Activated CD8-positive, alpha-beta T cell treated with anti-CD3 and anti-CD28 coated beads for 36 hours (primary cell): Measurements from ENCODE around the gene ECT2L. TPM values are rescaled to one million over a fixed set of nuclear protein-coding genes. Genes with fewer than 3 reads are reported as not detected.
A peak's percentile ranks its signal among the peaks of the same experiment; 100 is the strongest.

Source experiments
- ATAC-seq: fragments of 200-7000 bp; cut with Tn5 transposase; one replicate; pipeline ENCODE4 v1.10.0; 2021; ENCODE audit warnings: mild to moderate bottlenecking, moderate library complexity
- CTCF ChIA-PET: fragments of 350-600 bp; sonication (Branson Sonifier 250); formaldehyde crosslinking; loops from one replicate; lab custom pipeline; 2021; ENCODE audit warnings: antibody characterized with exemption; lab: Charles Lee
- POLR2A ChIA-PET: fragments of 350-600 bp; sonication (Branson Sonifier 250); formaldehyde crosslinking; loops from one replicate; lab custom pipeline; 2021; ENCODE audit warnings: antibody characterized with exemption; lab: Charles Lee
- DNase-seq: peaks from one replicate; pipeline ENCODE4 v3.0.0-alpha.2; 2020
- H3K27ac Mint-ChIP-seq: one replicate; pipeline ENCODE4 v1.8.0; 2021; ENCODE audit warnings: mild to moderate bottlenecking, mixed read lengths
- H3K27me3 Mint-ChIP-seq: one replicate; pipeline ENCODE4 v1.8.0; 2021; ENCODE audit warnings: mixed read lengths
- H3K36me3 Mint-ChIP-seq: one replicate; pipeline ENCODE4 v1.8.0; 2021; ENCODE audit warnings: low read depth, mixed read lengths
- H3K4me1 Mint-ChIP-seq: one replicate; pipeline ENCODE4 v1.8.0; 2021; ENCODE audit warnings: low read depth, mixed read lengths
- H3K4me3 Mint-ChIP-seq: one replicate; pipeline ENCODE4 v1.8.0; 2021; ENCODE audit warnings: mild to moderate bottlenecking, moderate library complexity, mixed read lengths
- H3K9me3 Mint-ChIP-seq: one replicate; pipeline ENCODE4 v1.8.0; 2021; ENCODE audit warnings: mixed read lengths
- CTCF ChIP-seq: fragments of 200-600 bp; IDR thresholded peaks from one replicate; pipeline ENCODE4 v1.8.0; 2022; ENCODE audit warnings: antibody characterized with exemption, mild to moderate bottlenecking
- intact Hi-C: fragments of 100-400 bp; cut with micrococcal nuclease; formaldehyde crosslinking; loops from one replicate; pipeline ENCODE4 v1.10.0; 2022
- total RNA-seq, 2 experiments: library from RNA; stranded (reverse); gene quantifications; one replicate each; pipeline ENCODE4 v1.2.3, GENCODE V29; 2021

The ECT2L gene, protein sequence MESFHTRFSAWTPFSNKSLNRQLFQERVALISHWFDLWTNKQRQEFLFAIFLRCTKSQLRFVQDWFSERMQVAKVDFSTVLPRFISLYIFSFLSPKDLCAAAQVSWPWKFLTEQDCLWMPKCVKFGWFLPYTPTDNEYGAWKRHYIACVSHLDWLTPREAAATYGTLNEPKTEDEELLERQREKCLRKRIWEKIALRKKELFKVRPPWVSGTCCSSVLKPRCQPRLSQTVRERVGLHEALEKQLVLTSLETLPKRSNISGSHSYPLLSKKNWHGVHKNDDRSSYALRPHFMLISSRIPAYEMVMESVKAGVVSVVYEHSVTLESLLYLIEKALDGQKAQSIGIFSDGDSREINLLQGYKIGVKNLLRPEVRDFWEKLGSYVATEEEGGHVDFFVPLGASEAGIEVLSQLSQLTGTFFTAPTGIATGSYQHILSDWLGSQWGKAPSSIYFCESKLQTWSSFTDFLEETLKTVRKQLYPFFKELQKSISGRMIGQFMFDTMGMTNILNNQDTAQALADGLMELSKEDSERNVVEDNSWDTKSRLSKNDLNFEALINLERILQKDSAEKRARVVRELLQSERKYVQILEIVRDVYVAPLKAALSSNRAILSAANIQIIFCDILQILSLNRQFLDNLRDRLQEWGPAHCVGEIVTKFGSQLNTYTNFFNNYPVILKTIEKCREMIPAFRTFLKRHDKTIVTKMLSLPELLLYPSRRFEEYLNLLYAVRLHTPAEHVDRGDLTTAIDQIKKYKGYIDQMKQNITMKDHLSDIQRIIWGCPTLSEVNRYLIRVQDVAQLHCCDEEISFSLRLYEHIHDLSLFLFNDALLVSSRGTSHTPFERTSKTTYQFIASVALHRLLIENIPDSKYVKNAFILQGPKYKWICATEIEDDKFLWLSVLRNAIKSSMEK
- not detected for total RNA-seq

GRCh38 chr6:138795809-138796603 is at the start of gene ECT2L:
Gene ECT2L (plus strand): TSS chr6:138796087. CDS start chr6:138813275, 17,188 bp downstream.
- ChIA-PET CTCF (interaction anchor here (0.5 to 1.6 kb wide), 2 partner anchors 11 to 22 kb away, joined by 3 read pairs; no protein-coding TSS in a partner anchor), POLR2A (no interaction called here)
- DNase-seq (no peak), ATAC-seq (no peak)
- Mint-ChIP-seq H3K9me3 (no peaks in the 10 kb centered on the region), H3K4me1 (peaks cover 5% of the 10 kb centered on the region), H3K36me3 (peaks cover 10% of the 10 kb centered on the region), H3K27ac (no peak within 1 kb of the TSS), H3K27me3 (peaks cover 11% of the 10 kb centered on the region), H3K4me3 (no peak within 1 kb of the TSS)
- intact Hi-C loops: no loop called here
- no peak for TF ChIP-seq CTCF

DNA sequence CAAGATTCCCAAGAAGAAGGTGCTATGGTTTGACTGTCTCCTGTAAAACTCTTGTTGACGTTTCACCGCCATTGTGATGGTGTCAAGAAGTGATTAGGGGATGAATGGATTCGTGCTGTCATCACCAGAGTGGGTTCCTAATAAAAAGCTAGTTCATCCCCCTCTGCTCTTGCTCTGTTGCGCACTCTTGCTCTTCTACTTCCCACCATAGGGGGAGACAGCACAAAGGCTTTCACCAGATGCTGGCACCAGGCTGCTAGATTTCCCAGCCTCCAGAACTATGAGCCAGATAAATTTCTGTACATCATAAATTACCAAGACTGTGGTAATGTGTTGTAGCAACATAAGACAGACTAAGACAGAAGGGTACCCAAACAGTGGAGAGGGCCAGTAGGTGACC is 43.9 kb upstream of the ECT2L start:
- ChIA-PET CTCF (no interaction called here), POLR2A (no interaction called here)
- no peak for ATAC-seq
- Mint-ChIP-seq H3K9me3 (no peaks in the 10 kb centered on the region), H3K27ac (no peak overlapping the region), H3K4me3 (no peak overlapping the region), H3K36me3 (no peaks in the 10 kb centered on the region), H3K4me1 (no peaks in the 10 kb centered on the region), H3K27me3 (no peaks in the 10 kb centered on the region)
- no peak for TF ChIP-seq CTCF
- no peak for DNase-seq
- intact Hi-C loops: no loop called here

DNA sequence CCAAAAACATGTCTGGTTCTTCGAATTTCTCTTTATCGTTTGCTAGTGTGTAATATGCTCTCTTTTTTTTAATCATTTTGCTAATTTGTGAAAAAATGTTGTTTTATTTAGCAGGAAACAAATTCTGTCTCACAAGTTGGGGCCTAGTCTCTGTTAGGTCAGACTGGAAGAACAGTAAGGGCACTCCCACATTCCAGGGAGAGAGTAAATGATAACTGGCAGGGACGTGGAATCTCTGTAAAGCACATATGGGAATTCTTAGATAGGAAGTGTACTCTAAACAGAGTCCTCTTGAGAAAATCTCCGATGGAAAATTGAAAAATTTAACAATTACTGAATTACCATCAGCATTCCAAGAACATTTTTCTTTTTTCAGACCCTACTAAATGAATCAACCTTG is 38.8 kb upstream of the ECT2L start:
- ChIA-PET CTCF (no interaction called here), POLR2A (no interaction called here)
- Mint-ChIP-seq H3K9me3 (no peaks in the 10 kb centered on the region), H3K4me3 (no peak overlapping the region), H3K27ac (no peak overlapping the region), H3K27me3 (no peaks in the 10 kb centered on the region), H3K36me3 (no peaks in the 10 kb centered on the region), H3K4me1 (no peaks in the 10 kb centered on the region)
- TF ChIP-seq CTCF: no peak
- ATAC-seq: no peak
- intact Hi-C loops: no loop called here
- DNase-seq: no peak

- peak; percentile 89 for TF ChIP-seq CTCF
- H3K9me3 Mint-ChIP-seq: no peaks in the 10 kb centered on the region
- no peaks in the 10 kb centered on the region for H3K36me3 Mint-ChIP-seq
- peaks cover 10% of the 10 kb centered on the region for H3K4me1 Mint-ChIP-seq
- H3K27ac Mint-ChIP-seq: no peak overlapping the region
- CTCF ChIA-PET: interaction anchor here (0.6 to 7.8 kb wide), 27 partner anchors 12 to 650 kb away, joined by 3 to 164 read pairs (median 3); no protein-coding TSS in a partner anchor
- DNase-seq (no peak), ATAC-seq (peak; percentile 37)
- POLR2A ChIA-PET: no interaction called here
- H3K27me3 Mint-ChIP-seq: no peaks in the 10 kb centered on the region
- no peak overlapping the region for H3K4me3 Mint-ChIP-seq
- intact Hi-C loops: loop anchor here (2.0 to 10.0 kb wide), 2 partner anchors 175 to 341 kb away; no protein-coding TSS in a partner anchor
Observed at GRCh38 chr6:138765896-138766655, 29.8 kb upstream of the ECT2L start.
